Measurements from ENCODE around the gene NMD3. TPM values are rescaled to one million over a fixed set of nuclear protein-coding genes. Genes with fewer than 3 reads are reported as not detected.

The NMD3 gene
- total RNA-seq, result 55.5 TPM
- 24.2 TPM for polyA plus RNA-seq (ENCODE audit: insufficient read depth, low read depth, low replicate concordance)
- long read RNA-seq, donor 1, partial matches to known transcripts, result 0 of 4 reads
- long read RNA-seq, donor 1, other reads (novel, unspliced or antisense), result 0 of 4 reads
- long read RNA-seq, donor 2, partial matches to known transcripts, result 0 of 4 reads
- long read RNA-seq, donor 2, other reads (novel, unspliced or antisense), result 0 of 4 reads
- long read RNA-seq, donor 3, transcript NMD3-201 (16 exons, 3,049 nt), result major isoform, 7 of 9 reads
- long read RNA-seq, donor 3, partial matches to known transcripts, result 0 of 9 reads
- long read RNA-seq, donor 3, other reads (novel, unspliced or antisense), result 0 of 9 reads
- long read RNA-seq, donor 4, transcript NMD3-201 (16 exons, 3,049 nt), result major isoform, 6 of 7 reads
- long read RNA-seq, donor 4, partial matches to known transcripts, result 0 of 7 reads
- long read RNA-seq, donor 4, other reads (novel, unspliced or antisense), result 0 of 7 reads
- long read RNA-seq, donor 5, result 0 reads
- long read RNA-seq, donor 6, transcript NMD3-201 (16 exons, 3,049 nt), result major isoform, 5 of 19 reads
- long read RNA-seq, donor 6, partial matches to known transcripts, result 13 of 19 reads
- long read RNA-seq, donor 6, other reads (novel, unspliced or antisense), result 0 of 19 reads
- long read RNA-seq, donor 7, transcript NMD3-201 (16 exons, 3,049 nt), result major isoform, 39 of 61 reads
- long read RNA-seq, donor 7, partial matches to known transcripts, result 2 of 61 reads
- long read RNA-seq, donor 7, other reads (novel, unspliced or antisense), result 20 of 61 reads
- long read RNA-seq, donor 8, partial matches to known transcripts, result 0 of 3 reads
- long read RNA-seq, donor 8, other reads (novel, unspliced or antisense), result 0 of 3 reads
- long read RNA-seq, donor 9, transcript NMD3-201 (16 exons, 3,049 nt), result major isoform, 6 of 6 reads
- long read RNA-seq, donor 9, partial matches to known transcripts, result 0 of 6 reads
- long read RNA-seq, donor 9, other reads (novel, unspliced or antisense), result 0 of 6 reads
- long read RNA-seq, donor 10, partial matches to known transcripts, result 0 of 5 reads
- long read RNA-seq, donor 10, other reads (novel, unspliced or antisense), result 0 of 5 reads

DNA sequence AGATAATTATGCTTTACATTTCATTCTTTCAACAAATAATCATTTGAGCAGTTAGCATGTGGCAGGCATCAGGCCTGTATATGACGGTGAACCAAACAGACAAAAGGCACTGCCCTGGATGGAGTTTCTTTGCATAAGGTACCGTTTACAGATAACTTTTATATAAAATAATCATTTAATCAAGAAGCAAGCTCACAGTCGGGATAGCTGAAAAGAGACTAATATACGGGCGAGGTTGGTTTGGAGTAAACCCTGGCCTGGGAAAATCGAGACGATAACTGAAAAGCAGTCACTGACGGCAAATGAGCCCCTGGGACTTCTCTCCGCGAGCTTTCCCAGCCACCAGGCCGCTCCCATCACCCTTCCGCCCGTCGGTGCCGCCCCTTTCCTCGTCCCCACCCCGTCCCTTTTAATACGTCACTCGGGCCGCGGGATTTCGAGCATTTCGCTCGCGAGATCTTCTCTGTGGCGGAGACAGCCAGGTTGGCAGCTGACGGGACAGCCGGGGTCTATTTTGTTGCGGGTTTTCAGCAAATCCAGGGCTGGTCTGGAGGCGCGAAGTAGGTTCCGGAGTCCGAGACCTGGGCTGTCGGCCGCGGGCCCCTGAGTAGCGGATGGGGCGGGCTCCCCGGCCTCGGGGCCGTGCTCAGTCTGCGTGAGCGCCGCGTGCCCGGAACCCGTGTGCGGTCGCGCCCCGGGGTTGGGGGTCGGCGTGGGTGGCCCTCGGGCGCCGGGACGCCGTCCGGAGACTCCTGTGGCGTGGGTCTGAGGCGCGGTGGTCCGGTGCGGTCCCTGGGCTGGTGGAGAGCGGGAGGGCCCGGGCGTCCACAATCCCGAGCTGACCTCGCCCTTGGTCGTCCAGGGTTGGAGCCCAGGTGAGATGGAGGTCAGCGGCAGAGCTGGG lies at the start of gene NMD3:
TSS of gene NMD3 (plus strand) at position 462 of the 904 bp plus-strand sequence. CDS start 703 bp downstream, outside the sequence.
- Histone ChIP-seq H3K9me3 (ENCODE audit: control insufficient read depth in 2 of 3, insufficient read depth in 1 of 3, low read length in 3 of 3) (no peaks in the 10 kb centered on the region), H3K27me3 (ENCODE audit: control insufficient read depth, insufficient read depth, low read length) (no peaks in the 10 kb centered on the region), H3K9ac (ENCODE audit: low read length in 3 of 3) (peak within 1 kb of the TSS; percentile 58 to 92 (median 88)), H3K4me1 (ENCODE audit: control insufficient read depth in 2 of 3, insufficient read depth in 2 of 3, low read depth in 1 of 3, low read length in 3 of 3) (peaks cover 0 to 4% (median 0%) of the 10 kb centered on the region in 3 donors), H3K27ac (ENCODE audit: low read depth in 2 of 2, low read length in 2 of 2) (peak within 1 kb of the TSS; percentile 85 to 86), H3K4me3 (ENCODE audit: low read length in 3 of 3) (peak within 1 kb of the TSS; percentile 82 to 92 (median 87)), H3K36me3 (ENCODE audit: control insufficient read depth in 2 of 3, insufficient read depth in 3 of 3, low read length in 3 of 3) (no peaks in the 10 kb centered on the region)
- FAIRE-seq, result no peak
- peak; percentile 97 to 99 (median 98) for DNase-seq
- intact Hi-C loops (cut with DNase I), result no loop called here
- no peak for TF ChIP-seq CTCF (IDR thresholded peaks at IDR 0.05; ENCODE audit: borderline replicate concordance, extremely low read depth, insufficient read depth)

- no peak for FAIRE-seq
These were observed 49.2 kb upstream of the NMD3 start for GRCh38 chr3:161171639-161172552.

More at GRCh38 chr3:161171639-161172552, 49.2 kb upstream of the NMD3 start:
- no peak overlapping the region for H3K4me3 ChIP-seq (ENCODE audit: low read length in 3 of 3)
- no peak overlapping the region for H3K27ac ChIP-seq (ENCODE audit: low read depth in 2 of 2, low read length in 2 of 2)
- H3K27me3 ChIP-seq (ENCODE audit: control insufficient read depth, insufficient read depth, low read length), result no peaks in the 10 kb centered on the region
- no peak for DNase-seq
- no peak overlapping the region for H3K9ac ChIP-seq (ENCODE audit: low read length in 3 of 3)
- no peaks in the 10 kb centered on the region for H3K36me3 ChIP-seq (ENCODE audit: control insufficient read depth in 2 of 3, insufficient read depth in 3 of 3, low read length in 3 of 3)
- peaks cover 0 to 4% (median 0%) of the 10 kb centered on the region in 3 donors for H3K4me1 ChIP-seq (ENCODE audit: control insufficient read depth in 2 of 3, insufficient read depth in 2 of 3, low read depth in 1 of 3, low read length in 3 of 3)
- intact Hi-C loops (cut with DNase I), result no loop called here
- peak; percentile 5 for TF ChIP-seq CTCF (IDR thresholded peaks at IDR 0.05; ENCODE audit: borderline replicate concordance, extremely low read depth, insufficient read depth)
- no peaks in the 10 kb centered on the region for H3K9me3 ChIP-seq (ENCODE audit: control insufficient read depth in 2 of 3, insufficient read depth in 1 of 3, low read length in 3 of 3)

All from kidney (tissue), 22 donors.